Mucosa of gallbladder (tissue), 1 donor: ENCODE data around the gene ATP6V1G3. TPM values are rescaled to one million over a fixed set of nuclear protein-coding genes. Genes with fewer than 3 reads are reported as not detected.
"Not testable (repeated sequence)": the region's sequence is repeated elsewhere in the genome, so short reads cannot be mapped to it uniquely, and the experiment has no call there.

Source experiments
- DNase-seq: peaks from one replicate; pipeline ENCODE4 v3.0.0-alpha.2; 2020; ENCODE audit warnings: low spot score
- total RNA-seq: library from RNA; stranded (reverse); gene quantifications from one replicate; pipeline ENCODE4 v1.2.1, GENCODE V29; 2021
- donor health status: DM: no; HTN: no; CAD: no.

The ATP6V1G3 gene, protein sequence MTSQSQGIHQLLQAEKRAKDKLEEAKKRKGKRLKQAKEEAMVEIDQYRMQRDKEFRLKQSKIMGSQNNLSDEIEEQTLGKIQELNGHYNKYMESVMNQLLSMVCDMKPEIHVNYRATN
- total RNA-seq = not detected

GRCh38 chr1:198540580-198540979 is at the start of gene ATP6V1G3:
TSS of gene ATP6V1G3 (minus strand) at chr1:198540680. CDS start at chr1:198540650, 30 bp downstream.
- DNase-seq = no peak

DNA sequence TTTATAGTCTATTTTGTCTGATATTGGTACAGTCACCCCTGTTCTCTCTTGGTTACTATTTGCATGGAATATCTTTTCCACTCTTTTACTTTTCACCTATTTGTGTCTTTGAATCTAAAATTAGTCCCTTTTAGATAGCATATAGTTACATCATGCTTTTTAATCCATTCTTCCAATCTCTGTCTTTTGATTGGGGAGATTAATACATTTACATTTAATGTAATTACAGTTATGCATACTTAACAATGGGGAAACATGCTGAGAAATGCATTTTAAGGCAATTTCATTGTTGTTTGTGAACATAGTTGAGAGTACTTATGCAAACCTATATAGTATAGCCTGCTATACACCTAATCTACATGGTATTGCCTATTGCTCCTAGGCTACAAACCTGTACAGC is 48.4 kb upstream of the ATP6V1G3 start:
- DNase-seq = no peak

DNA sequence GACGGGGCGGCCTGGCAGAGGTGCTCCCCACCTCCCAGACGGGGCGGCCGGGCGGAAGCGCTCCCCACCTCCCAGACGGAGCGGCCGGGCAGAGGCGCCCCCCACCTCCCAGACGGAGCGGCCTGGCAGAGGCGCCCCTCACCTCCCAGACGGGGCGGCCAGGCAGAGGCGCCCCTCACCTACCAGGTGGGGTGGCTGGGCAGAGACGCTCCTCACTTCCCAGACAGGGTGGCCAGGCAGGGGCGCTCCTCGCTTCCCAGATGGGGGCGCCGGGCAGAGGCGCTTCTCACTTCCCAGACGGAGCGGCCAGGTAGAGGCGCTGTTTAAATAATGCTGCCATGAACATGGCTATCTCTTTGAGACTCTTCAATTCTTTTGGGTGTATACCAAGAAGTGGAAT is 43.7 kb upstream of the ATP6V1G3 start:
- DNase-seq = no peak

- not testable (repeated sequence) for DNase-seq
These were observed 42.8 kb upstream of the ATP6V1G3 start for GRCh38 chr1:198583209-198583802.

DNA sequence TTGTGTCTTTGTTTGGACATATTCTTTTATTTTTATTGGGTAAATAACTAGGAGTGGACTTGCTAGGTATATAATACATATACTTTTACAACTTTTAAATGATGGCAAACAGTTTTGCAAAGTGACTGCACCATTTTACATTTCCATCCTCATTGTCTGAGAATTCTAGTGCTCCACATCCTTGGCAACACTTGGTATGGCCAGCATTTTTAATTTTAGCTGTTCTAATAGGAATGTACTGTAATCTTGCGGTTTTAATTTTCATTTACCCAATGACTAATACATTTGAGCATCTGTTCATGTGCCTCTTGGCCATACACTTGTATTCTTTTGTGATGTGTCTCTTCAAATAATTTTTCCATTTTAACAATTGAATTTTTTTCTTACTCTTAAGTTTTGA is 37.0 kb upstream of the ATP6V1G3 start:
- DNase-seq = no peak

- DNase-seq = no peak
These were observed 35.5 kb upstream of the ATP6V1G3 start for GRCh38 chr1:198575798-198576641.

- DNase-seq = no peak
These were observed 34.8 kb upstream of the ATP6V1G3 start for GRCh38 chr1:198575292-198575691.

DNA sequence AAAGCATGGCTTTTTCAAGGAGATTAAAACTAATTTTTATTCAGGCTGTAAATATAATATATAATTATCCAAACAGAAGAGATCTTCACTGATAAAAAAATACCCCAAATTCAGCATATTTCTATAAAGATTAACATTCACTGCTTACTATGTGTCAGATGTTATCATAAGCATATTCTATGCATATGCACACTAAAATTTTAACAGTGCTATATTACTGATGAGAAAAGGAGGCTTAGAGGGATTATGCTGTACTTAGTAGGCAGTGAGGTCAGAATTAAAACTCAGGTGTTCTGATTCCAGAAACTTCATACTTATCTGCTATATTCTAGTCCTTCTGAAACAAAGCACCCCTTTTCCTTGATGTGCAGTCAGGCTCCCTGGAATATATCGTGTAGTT is 33.8 kb upstream of the ATP6V1G3 start:
- DNase-seq = no peak

DNA sequence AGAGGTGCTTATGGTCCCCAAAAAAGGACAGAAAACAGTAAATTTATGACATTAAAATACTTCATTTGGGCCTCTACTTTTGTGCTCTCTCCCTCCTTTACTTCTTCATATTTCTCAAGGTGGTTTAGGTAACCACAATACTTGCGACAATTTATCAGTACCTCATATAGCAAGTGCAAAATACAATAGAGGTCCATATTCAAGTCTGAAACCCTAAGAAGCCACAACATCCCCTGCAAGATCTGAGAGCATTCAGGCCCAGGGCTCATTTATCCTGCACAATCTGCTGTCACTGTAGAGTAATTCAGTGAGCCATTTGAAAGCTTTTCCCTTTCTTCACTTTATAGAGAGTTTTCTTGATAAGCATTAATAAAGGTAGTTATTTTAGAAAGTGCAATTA is 24.2 kb upstream of the ATP6V1G3 start:
- no peak for DNase-seq

GRCh38 chr1:198564157-198564556 is 23.7 kb upstream of the ATP6V1G3 start:
- no peak for DNase-seq

DNA sequence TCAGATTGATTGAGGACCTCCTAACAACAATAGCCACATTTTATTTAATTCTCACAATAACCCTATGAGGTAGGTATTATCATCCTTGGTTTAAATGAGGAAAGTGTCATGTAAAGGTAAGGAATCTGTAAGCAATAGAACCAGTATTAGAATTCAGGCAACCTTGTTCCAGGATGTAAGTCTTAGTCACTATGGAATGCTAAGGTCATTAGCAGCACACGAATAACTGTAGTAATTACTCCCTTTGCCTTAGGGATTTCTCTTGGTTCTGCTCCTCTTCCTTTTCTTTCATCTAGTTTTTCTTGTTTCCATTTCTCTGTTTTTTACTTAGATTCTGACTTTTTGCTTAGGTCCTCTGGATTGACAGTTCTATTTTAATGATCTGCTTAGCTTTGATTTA is 23.1 kb upstream of the ATP6V1G3 start:
- DNase-seq = no peak

DNA sequence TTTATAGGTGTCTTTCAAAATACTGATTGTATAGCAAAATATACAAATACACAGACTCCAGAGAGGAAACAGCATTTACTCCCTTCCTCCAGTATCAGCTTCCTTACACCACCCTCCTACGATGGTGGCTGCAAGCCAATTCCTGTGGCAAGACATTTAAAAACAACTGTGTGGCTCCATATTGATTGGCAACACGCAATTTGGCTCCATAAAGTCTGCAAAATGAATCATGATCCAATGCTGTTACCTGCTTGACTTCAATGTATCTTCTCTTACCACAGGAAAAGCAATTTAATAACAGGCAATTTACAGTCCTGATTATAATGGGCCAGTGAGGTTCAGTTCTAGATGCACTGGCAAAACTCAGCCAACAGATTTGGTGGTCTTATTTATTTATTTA is 19.7 kb upstream of the ATP6V1G3 start:
- peak; percentile 32 for DNase-seq

- DNase-seq = no peak
These were observed 18.9 kb upstream of the ATP6V1G3 start for GRCh38 chr1:198559362-198559761.

DNA sequence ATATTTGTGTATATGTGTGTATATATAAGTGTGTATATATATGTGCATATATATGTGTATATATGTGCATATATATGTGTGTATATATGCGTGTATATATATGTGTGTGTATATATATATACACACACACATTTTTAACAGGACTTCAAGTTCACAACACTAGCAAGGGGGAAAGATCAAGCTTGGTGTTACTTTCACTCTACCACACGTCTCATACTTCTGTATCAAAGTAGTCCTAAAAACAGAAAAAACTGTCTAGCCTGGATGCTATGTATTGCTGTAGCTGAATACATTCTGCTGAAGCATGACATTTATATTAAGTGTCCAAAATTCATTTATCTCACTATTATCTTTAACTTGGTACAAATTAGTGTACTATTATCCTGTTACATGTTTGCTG is 17.9 kb upstream of the ATP6V1G3 start:
- DNase-seq = no peak

DNA sequence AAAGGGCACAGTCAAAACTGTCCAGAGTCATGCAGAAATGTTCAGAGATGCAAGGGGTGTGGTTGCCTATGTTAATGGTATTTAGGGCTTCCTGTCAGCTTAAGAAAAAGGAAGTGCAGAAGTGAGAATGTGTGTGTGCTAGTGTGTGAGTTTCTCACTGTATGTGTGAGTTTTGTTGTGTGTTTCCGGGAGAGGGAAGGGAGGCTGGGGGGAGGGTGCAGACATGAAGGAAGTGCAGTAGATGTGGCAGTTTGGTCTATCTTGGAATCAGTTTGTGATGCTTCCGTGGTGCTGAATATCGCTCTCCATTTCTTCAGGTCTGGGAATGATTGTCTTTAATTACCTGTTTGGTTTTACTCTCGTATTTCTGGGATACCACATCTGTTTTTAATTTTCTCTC is 16.5 kb upstream of the ATP6V1G3 start:
- peak; percentile 50 for DNase-seq

DNA sequence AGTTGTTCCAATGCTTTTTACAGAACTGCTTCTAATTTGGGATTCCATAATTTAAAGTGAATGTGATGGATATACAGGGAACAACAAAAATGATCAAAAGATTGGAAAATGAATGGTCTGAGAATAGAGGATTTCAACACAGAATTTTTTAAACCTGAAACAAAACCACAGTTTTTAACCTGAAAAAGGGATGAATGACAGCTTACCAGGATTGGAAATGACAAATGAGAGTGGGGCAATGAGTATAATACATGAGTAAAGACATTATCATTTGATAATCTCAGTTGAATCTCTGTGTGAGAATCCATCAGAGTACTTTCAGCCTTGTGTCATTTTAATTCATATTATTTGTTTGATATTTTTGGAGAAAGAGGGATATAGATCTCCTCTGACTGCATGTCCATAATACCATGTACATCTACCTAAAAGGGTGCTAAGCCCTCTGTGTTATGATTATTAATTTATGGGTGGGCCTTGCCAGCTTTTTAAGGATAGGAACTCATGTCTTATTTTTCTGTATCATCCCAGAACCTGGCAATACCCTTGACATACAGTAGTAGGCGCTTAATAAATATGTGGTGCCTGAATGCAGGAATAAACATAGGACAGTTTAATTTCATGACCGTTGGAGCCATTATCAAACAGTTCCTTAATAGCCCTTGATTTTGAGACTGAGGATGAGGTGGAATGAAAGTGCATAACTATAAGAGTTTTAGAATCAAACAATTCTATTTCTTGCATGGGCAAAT is 12.4 kb upstream of the ATP6V1G3 start:
- no peak for DNase-seq

- no peak for DNase-seq
These were observed 10.6 kb upstream of the ATP6V1G3 start for GRCh38 chr1:198550941-198551524.

- DNase-seq = no peak
These were observed 9.4 kb upstream of the ATP6V1G3 start for GRCh38 chr1:198549866-198550265.

GRCh38 chr1:198548890-198549289 is 8.4 kb upstream of the ATP6V1G3 start:
- no peak for DNase-seq

DNA sequence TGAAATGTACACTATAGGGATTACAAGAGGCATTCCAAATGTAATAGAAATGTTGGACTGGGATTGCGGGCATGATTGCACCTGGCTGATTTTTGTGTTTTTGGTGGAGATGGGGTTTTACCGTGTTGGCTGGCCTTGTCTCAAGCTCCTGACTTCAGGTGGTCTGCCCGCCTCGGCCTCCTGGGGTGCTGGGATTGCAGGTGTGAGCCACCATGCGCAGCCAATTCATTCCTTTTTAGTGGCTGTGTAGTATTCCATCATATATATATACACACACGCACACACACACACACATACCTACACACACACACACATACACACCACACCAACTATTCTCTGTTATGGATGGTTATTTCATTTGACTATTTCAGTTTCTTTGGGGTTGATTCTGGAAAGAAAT is 4.7 kb upstream of the ATP6V1G3 start:
- no peak for DNase-seq

GRCh38 chr1:198544265-198544664 is 3.8 kb upstream of the ATP6V1G3 start:
- DNase-seq = no peak

DNA sequence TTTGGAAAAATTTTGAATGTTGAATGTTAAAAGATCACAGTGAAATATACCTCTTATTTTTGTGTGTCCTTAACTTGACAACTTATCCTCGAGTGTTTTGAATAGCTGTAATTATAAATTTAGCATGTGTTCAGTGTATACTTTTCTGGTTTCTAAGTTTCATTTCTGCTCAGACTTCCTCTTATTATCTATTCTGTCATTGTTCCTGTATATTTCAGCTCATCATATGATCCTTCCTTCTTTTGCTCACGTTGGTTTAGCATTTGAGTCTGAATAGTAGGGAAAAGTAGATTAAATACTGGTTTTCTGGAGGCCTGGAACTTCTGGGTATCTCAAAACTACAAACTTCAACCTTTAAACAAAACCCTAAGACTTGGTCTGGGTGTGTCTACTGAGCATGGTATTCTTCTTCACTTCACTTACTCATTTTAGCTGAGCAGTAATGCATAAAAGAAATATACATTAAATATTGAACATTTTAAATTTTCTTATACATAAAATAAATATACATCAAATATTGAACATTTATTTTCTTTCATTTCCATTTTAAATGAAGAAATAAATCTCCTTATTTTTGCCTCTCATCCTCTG is 3.3 kb upstream of the ATP6V1G3 start:
- no peak for DNase-seq
